H1 (cell line): Measurements from ENCODE around the gene IKZF1. TPM values are rescaled to one million over a fixed set of nuclear protein-coding genes. Genes with fewer than 3 reads are reported as not detected.

Experiments used
- ATF3 ChIP-seq: IDR thresholded peaks from 2 replicates; pipeline ENCODE4 v1.6.1; 2011; ENCODE audit warnings: low read depth, mild to moderate bottlenecking, low read length; ENCODE audit not compliant: insufficient read depth
- CBX5 ChIP-seq: fragments of 300-800, 300-1000 bp; sonication (generic); IDR thresholded peaks from 2 replicates; pipeline ENCODE4 v1.7.1; 2016; ENCODE audit warnings: antibody characterized with exemption, low read length, low read depth
- JUN ChIP-seq: IDR thresholded peaks from 2 replicates; pipeline ENCODE4 v1.6.1; 2011; ENCODE audit warnings: low read depth, mild to moderate bottlenecking, improper control_type of control experiment, low read length
- NRF1 ChIP-seq: IDR thresholded peaks from 2 replicates; pipeline ENCODE4 v1.6.1; 2011; ENCODE audit warnings: mild to moderate bottlenecking, low read depth, low read length, improper control_type of control experiment
- RBBP5 ChIP-seq: IDR thresholded peaks from 2 replicates; pipeline ENCODE4 v1.7.1; 2012; ENCODE audit warnings: low read depth, mild to moderate bottlenecking, inconsistent platforms, low read length, moderate library complexity, borderline replicate concordance
- RFX5 ChIP-seq: IDR thresholded peaks from 2 replicates; pipeline ENCODE4 v1.6.1; 2011; ENCODE audit warnings: low read depth, low read length, improper control_type of control experiment, borderline replicate concordance
- SIN3A ChIP-seq, 2 experiments: IDR thresholded peaks in 1 of 2; conservative IDR thresholded peaks in 1 of 2; 2 replicates each; pipeline ENCODE4 v1.6.1; 2011 to 2012; ENCODE audit warnings: low read length in 2 of 2, improper control_type of control experiment in 1 of 2, low read depth in 1 of 2, mild to moderate bottlenecking in 1 of 2
- SP4 ChIP-seq: IDR thresholded peaks from 2 replicates; pipeline ENCODE4 v1.6.1; 2012; ENCODE audit warnings: low read length, inconsistent platforms
- TCF12 ChIP-seq: IDR thresholded peaks from 2 replicates; pipeline ENCODE4 v1.6.1; 2011; ENCODE audit warnings: low read depth, mild to moderate bottlenecking, low read length
- polyA plus RNA-seq, 7 experiments: library from polyadenylated mRNA; depleted of rRNA in 3 of 7; stranded (reverse) in 5 of 7; unstranded in 2 of 7; fragments of >200 nt in 5 of 7; fragments of 200-250 nt in 2 of 7; gene quantifications; 1 replicate in 5 of 7; 2 replicates in 1 of 7; 4 replicates in 1 of 7; pipeline versions ENCODE4 v1.2.1 to v1.2.3, GENCODE V29; 2011 to 2013; ENCODE audit warnings: missing spikeins in 2 of 7, mixed read lengths in 2 of 7
- total RNA-seq: library from RNA; stranded (reverse); fragmentation: NEBNext Ultra II Directional; extraction: Animal tissue kit (Norgen Biotek cat#: 25700); gene quantifications from 2 replicates; pipeline ENCODE4 v1.2.1, GENCODE V29; 2021

IKZF1 gene
- total and polyA plus RNA-seq, 2 of the 8 experiments (the other 6 are each of a cell fraction or from before 2014, with no cell fraction given), result 0.74 to 1.5 TPM

- TF ChIP-seq CBX5 (no peak), RBBP5 (no peak), NRF1 (no peak), SP4 (no peak), TCF12 (no peak), ATF3 (no peak), SIN3A (conservative IDR thresholded peaks at IDR 0.05 in 1 of 2, IDR thresholded peaks at IDR 0.05 in 1 of 2; ENCODE audit: low read depth in 1 of 2, low read length in 2 of 2) (no peak), JUN (no peak), RFX5 (no peak)
- TF ChIP-seq, all 59 proteins: peak for 0
Measured at GRCh38 chr7:50436133-50436806, 131.8 kb downstream of the IKZF1 start (continued).
